Stimulated activated CD4-positive, alpha-beta T cell treated with anti-CD3 and anti-CD28 coated beads, Interleukin-1b, Interleukin-23, amount 100 ng/mL, for 1 hour (primary cell): ENCODE data around the gene VMAC.

Source experiments
- DNase-seq, 2 donors: peaks; one replicate each; pipeline ENCODE4 v3.0.0-alpha.2; 2020; ENCODE audit warnings: low read depth in 2 of 2

The VMAC gene

DNA sequence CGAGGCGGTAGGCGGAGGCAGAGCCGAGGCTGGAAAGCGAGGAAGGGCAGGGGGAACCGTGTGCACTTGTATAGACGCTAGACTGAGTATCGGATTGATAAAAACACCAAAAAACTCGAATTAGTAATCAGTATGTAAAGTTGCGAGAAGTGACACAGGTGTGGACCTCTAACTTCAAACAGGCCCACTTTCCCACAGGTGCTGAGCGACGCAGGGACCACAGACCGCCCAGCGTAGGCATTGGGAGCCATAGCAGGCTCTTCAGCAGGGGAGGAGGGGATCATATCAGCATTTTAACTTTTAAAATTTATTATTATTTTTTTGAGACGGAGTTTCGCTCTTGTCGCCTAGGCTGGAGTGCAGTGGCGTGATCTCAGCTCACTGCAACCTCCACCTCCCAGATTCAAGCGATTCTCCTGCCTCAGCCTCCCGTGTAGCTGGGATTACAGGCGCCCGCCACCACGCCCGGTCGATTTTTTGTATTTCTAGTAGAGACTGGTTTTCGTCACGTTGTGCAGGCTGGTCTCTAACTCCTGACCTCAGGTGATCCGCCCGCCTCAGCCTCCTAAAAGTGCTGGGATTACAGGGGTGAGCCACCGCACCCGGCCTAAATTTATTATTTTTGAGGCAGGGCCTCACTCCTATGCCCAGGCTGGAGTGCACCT lies 574 bp downstream of the VMAC start:
- no peak for DNase-seq

GRCh38 chr19:5907241-5907640 lies 2.6 kb downstream of the VMAC start:
- no peak for DNase-seq

- DNase-seq = no peak
These were observed 4.2 kb downstream of the VMAC start for GRCh38 chr19:5908773-5909442.

DNA sequence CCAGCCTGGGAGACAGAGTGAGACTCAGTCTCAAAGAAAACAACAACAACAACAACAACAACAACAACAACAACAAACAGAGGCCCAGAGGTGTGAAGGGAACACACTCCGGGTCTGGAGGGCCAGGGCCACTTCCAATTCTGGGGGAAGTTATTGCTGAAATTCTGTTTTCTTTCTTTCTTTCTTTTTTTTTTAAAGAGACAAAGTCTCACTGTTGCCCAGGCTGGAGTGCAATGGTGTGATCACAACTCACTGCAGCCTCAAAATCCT lies 5.9 kb downstream of the VMAC start:
- no peak for DNase-seq

GRCh38 chr19:5911366-5911765 lies 6.7 kb downstream of the VMAC start:
- no peak for DNase-seq

- DNase-seq = no peak
These were observed 9.2 kb downstream of the VMAC start, which contains the start of gene CAPS for GRCh38 chr19:5913739-5914357. Gene CAPS, plus strand, starts transcription at chr19:5914254. Its CDS starts 153 bp downstream, at chr19:5914407.

DNA sequence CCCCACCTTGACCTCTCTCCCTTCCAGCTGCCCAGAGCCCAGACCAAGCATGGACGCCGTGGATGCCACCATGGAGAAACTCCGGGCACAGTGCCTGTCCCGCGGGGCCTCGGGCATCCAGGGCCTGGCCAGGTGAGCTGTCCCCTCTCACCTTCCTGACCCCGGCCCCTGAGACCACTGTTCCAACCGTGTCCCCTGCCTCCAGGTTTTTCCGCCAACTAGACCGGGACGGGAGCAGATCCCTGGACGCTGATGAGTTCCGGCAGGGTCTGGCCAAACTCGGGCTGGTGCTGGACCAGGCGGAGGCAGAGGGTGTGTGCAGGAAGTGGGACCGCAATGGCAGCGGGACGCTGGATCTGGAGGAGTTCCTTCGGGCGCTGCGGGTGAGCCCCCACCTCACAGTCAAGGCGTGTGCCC lies 9.7 kb downstream of the VMAC start:
- no peak for DNase-seq

- DNase-seq = no peak
These were observed 10.5 kb downstream of the VMAC start for GRCh38 chr19:5914946-5915781.

DNA sequence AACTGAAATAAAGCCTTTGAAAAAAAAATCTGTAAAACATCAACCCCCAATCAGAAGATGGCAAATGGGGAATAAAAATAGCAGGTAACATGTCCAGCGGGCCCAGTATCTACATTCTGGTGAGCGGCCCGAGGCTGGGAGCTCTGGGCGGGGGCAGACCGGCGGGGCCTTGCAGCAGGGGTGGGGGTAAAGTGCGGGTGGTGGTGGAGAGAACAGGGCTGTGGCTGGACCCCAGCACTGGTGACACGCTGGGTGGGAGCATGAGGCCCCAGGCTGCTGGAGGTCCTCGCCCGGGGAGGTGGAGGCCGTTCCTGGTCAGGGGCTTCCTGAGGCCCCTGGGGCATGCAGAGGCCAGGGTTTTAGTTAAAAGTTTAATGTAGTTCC lies 11.1 kb downstream of the VMAC start:
- no peak for DNase-seq

DNA sequence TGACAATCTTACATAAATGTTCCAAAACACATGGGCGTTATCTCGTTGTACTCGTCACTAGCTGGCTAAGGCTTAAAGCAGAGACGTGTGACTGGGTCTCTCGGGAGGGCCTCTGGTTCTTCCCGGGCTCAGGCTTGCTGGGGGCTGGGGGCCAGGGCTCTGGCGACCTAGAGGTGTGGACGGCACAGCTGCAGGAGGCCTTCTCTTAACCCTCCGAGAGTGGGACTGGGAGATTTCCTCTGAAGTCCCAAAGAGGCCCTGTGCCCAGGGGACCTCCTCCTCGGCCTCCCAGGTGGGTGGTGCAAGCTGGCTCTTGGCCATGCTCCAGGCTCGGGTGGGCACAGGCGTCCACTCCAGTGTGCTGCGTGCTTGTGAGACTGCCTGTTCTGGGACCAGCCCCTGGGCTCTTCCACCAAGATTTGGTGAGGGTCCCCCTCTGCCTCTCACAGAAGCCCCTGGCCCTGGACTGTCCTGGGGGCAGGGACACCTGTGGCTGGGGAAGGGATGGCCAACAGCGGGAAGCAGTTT lies 11.6 kb downstream of the VMAC start:
- DNase-seq = no peak

GRCh38 chr19:5917431-5918107 lies 12.9 kb downstream of the VMAC start:
- DNase-seq = no peak

GRCh38 chr19:5918463-5919079 lies 13.9 kb downstream of the VMAC start:
- DNase-seq = no peak

DNA sequence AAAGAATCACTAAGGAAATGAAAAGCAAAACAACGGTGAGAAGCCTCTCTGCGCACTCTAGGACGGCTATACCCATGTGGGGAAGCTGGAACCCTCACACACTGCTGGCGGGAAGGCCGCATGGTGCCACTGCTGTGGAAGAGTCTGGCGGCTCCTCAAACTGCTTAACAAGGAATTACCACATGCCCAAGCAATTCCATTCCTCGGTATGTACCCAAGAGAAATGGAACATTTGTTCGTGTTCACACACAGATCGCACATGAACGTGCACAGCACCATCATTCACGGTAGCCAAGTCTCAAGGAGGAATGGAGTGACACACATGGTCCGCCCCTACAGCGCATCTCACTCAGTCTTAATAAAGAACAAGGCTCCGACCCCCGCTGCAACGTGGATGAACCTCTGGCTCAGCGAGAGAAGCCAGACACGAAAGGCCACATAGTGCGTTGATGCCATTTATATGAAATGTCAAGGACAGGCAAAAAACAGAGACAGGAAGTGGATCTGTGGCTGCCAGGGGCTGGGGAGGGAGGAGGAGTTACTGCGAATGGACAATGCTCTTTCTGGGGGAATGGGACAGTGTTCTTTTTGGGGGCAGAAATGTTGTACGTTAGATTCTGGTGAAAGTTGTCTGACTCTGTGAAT lies 17.0 kb downstream of the VMAC start:
- DNase-seq = no peak

DNA sequence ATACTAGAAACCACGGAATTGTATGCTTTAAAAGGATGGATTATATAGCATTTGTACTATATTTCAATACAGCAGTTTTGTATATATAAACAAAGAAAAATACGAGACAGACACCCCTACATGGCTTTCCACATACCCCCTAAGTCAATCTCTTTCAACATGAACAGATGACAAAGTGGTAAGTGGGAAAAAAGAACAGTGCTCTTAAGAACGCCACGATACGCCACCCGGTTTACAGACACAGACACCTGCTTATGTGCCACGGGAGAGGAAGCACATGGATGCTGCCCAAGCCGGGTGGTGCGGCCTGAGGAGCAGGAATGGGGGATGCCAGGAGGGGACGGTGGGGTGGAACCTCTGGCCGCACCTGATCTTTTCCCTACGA lies 17.5 kb downstream of the VMAC start:
- DNase-seq = no peak

- no peak for DNase-seq
These were observed 18.7 kb downstream of the VMAC start for GRCh38 chr19:5923356-5923755.

GRCh38 chr19:5925830-5926427 lies 21.3 kb downstream of the VMAC start:
- no peak for DNase-seq

DNA sequence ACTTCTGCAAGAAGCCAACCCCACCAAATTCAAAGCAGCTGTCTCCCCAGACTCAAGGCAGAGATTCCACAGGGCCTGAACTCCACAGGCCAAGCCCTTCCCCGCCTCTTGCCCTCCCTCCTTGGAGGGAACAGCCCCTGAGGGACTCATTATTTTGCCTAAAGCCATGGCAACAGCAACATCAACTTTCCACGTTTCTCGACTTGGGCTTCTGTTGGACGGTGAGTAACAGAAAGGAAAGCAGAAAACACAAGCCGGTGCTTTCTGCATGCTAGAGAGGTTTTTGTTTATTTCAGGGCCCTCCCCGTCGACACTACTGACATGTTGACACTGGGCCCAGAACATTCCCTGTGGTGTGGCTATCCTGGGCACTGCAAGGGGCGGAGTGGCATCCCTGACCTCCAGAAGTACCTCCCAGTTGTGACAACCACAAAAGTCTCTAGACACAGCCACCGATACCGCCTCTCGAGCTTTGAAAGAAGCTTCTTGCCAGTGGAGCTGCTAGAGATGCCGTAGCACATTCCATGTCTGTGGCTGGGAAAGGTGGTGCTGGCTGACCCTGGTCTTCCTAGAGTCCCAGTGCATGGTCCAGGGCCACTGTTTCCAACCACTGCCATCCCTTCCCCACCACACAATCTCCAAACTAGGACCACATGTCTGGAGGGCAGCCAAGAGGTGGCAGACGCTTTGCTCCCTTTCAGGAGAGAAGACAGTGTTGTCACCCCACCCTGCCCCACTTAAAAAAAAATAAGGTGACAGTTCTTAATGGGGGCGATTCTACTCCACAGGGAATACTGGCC lies 22.2 kb downstream of the VMAC start:
- DNase-seq = no peak

DNA sequence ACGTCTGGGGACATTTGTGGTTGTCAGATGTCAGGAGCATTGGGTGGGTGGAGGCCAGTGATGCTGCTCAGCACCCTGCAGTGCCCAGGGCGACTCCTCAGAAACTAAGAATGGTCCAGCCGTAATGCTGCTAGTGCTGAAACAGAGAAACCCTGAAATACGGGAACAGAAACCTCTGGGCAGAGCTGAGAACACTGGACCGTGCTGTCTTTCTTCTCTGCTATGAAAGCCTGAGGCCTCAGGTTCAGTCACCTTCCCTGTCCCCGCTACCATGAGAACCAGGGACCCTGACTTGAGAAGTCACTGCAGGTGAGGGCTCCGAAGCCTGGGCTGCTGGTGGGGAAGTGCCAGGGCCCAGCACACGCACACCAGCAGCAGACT lies 22.8 kb downstream of the VMAC start:
- DNase-seq = no peak

GRCh38 chr19:5929179-5929578 lies 24.5 kb downstream of the VMAC start:
- DNase-seq = no peak

DNA sequence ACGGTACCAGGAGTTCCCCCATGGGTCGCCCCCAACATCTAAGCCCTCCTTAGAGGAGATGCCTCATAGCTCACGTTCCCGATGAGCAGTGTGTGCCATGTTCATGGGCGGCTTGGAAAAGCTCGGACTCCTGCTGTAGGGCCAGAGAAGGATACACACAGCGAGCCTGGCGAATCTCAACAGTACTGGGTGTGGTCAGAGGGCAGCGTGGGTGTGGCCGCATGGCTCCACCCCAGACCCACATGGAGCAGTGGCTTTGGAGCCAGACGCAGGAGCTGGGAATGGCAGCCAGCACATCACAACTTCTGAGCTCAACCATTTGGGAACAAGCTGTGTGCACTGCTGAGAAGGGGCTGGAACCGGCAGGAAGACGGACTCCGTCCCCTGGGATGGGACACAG lies 25.0 kb downstream of the VMAC start:
- DNase-seq = no peak
